Calu3 (cell line): ENCODE results near the gene IER5. TPM values are rescaled to one million over a fixed set of nuclear protein-coding genes. Genes with fewer than 3 reads are reported as not detected.
A peak's percentile ranks its signal among the peaks of the same experiment; 100 is the strongest.

Experiments
- BruUV-seq: library from RNA; stranded (reverse); fragments of 400-500 nt; replicated peaks from 2 replicates; lab custom pipeline; 2021; lab: Mats Ljungman, UMichigan
- CTCF ChIA-PET: fragments of 300-600 bp; sonication (Branson Sonifier 250); formaldehyde crosslinking; loops from one replicate; lab custom pipeline; 2022; ENCODE audit warnings: antibody characterized with exemption; lab: Charles Lee
- DNase-seq: peaks from one replicate; pipeline ENCODE4 v3.0.0; 2022
- H3K27ac Mint-ChIP-seq: one replicate; pipeline ENCODE4 v1.8.0; 2022; ENCODE audit warnings: mixed read lengths; ENCODE audit not compliant: unreplicated experiment
- H3K27me3 Mint-ChIP-seq: one replicate; pipeline ENCODE4 v1.8.0; 2022; ENCODE audit warnings: mixed read lengths; ENCODE audit not compliant: unreplicated experiment
- H3K36me3 Mint-ChIP-seq: one replicate; pipeline ENCODE4 v1.8.0; 2022; ENCODE audit warnings: mild to moderate bottlenecking, moderate library complexity, mixed read lengths; ENCODE audit not compliant: insufficient read depth, unreplicated experiment
- H3K4me1 Mint-ChIP-seq: one replicate; pipeline ENCODE4 v1.8.0; 2022; ENCODE audit warnings: mild to moderate bottlenecking, low read depth, mixed read lengths; ENCODE audit not compliant: unreplicated experiment
- H3K4me3 Mint-ChIP-seq: one replicate; pipeline ENCODE4 v1.8.0; 2022; ENCODE audit warnings: mild to moderate bottlenecking, low read depth, moderate library complexity, mixed read lengths; ENCODE audit not compliant: unreplicated experiment
- H3K9me3 Mint-ChIP-seq: one replicate; pipeline ENCODE4 v1.8.0; 2022; ENCODE audit warnings: low read depth, mixed read lengths; ENCODE audit not compliant: unreplicated experiment
- intact Hi-C: fragments of 100-400 bp; cut with micrococcal nuclease; formaldehyde crosslinking; loops from one replicate; pipeline ENCODE4 v1.10.0; 2022; ENCODE audit not compliant: unreplicated experiment
- total RNA-seq: library from RNA; stranded (reverse); gene quantifications from 2 replicates; pipeline ENCODE4 v1.2.3, GENCODE V29; 2022
- TF ChIP-seq, protein P1 (sequence below): fragments of 200-600 bp; IDR thresholded peaks from one replicate; pipeline ENCODE4 v1.8.0; 2022; ENCODE audit warnings: antibody characterized with exemption; ENCODE audit not compliant: unreplicated experiment

Gene IER5
- total RNA-seq, 1 experiment from 2014 or later = 11.4 TPM

DNA sequence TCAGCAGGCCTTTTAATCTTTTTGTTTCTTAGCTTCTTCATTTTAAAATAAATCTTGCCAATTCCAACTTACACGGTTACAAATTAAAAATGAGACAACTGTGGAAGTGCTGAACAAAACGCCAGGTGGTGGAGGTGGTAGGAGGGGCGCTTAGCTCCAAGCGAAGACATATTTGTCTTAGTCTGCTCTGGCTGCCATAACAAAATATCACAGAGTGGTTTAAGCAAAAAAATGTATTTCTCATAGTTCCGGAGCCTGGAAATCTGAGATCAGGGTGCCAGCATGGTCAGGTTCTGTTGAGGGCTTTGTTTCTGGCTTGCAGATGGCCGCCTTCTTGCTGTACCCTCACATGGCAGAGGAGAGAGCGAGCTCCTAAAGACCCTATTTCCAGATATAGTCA, 14.9 kb downstream of the IER5 start:
- Mint-ChIP-seq H3K27me3 (peaks cover 39% of the 10 kb centered on the region), H3K27ac (no peak overlapping the region), H3K4me3 (no peak overlapping the region), H3K4me1 (peaks cover 48% of the 10 kb centered on the region), H3K36me3 (peaks cover 21% of the 10 kb centered on the region), H3K9me3 (no peaks in the 10 kb centered on the region)
- CTCF ChIA-PET = interaction anchor here (1.2 kb wide), 1 partner anchor 13 kb away, joined by 4 read pairs; no protein-coding TSS in a partner anchor
- intact Hi-C loops = no loop called here
- TF ChIP-seq, protein P1, sequence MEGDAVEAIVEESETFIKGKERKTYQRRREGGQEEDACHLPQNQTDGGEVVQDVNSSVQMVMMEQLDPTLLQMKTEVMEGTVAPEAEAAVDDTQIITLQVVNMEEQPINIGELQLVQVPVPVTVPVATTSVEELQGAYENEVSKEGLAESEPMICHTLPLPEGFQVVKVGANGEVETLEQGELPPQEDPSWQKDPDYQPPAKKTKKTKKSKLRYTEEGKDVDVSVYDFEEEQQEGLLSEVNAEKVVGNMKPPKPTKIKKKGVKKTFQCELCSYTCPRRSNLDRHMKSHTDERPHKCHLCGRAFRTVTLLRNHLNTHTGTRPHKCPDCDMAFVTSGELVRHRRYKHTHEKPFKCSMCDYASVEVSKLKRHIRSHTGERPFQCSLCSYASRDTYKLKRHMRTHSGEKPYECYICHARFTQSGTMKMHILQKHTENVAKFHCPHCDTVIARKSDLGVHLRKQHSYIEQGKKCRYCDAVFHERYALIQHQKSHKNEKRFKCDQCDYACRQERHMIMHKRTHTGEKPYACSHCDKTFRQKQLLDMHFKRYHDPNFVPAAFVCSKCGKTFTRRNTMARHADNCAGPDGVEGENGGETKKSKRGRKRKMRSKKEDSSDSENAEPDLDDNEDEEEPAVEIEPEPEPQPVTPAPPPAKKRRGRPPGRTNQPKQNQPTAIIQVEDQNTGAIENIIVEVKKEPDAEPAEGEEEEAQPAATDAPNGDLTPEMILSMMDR = no peak
- BruUV-seq = no TSS peak
- DNase-seq = no peak

DNA sequence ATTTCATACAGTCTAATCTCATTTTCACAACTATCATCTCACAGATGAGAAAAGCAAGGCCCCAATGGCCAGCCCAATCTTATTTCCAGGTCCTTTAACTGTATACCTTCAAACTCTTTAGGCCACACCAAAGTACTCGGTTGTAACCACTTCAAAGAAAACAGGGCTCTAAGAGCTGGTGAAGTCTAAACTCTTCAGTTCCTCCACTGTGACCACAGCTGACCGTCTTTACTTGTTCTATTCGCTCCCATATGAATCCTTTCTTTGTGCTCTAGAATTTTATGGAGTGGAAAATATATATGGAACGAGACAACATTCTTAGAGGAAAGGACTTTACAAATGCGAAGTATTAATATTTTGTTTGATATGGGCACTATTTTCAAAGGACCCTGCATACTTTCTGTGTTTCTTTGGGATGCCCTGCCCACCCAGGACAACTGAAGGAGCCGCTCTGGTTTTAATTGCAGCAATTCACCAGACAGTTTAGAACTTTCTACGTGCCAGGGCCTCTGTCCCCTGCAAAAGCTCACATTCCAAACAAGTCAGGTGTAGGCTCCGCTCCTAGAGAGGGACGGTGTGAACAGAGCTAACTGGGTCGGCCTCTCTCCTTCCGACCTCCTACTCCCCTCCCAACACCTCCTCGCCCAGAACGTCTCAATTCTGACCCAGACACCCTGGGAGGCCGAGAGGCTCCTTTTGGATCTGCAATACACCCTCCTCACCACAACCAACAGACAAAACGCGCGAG, 15.7 kb downstream of the IER5 start:
- Mint-ChIP-seq H3K9me3 (no peaks in the 10 kb centered on the region), H3K4me3 (peak overlapping the region; percentile 75), H3K27ac (peak overlapping the region; percentile 40), H3K4me1 (peaks cover 53% of the 10 kb centered on the region), H3K27me3 (peaks cover 36% of the 10 kb centered on the region), H3K36me3 (peaks cover 21% of the 10 kb centered on the region)
- CTCF ChIA-PET = interaction anchor here (1.3 to 2.7 kb wide), 4 partner anchors 9 to 37 kb away, joined by 3 to 13 read pairs (median 8); no protein-coding TSS in a partner anchor
- TF ChIP-seq, protein P1 = no peak
- TSS peak; percentile 53 for BruUV-seq
- intact Hi-C loops = loop anchor here (2.0 kb wide), 1 partner anchor 13 kb away; no protein-coding TSS in a partner anchor
- DNase-seq = no peak

DNA sequence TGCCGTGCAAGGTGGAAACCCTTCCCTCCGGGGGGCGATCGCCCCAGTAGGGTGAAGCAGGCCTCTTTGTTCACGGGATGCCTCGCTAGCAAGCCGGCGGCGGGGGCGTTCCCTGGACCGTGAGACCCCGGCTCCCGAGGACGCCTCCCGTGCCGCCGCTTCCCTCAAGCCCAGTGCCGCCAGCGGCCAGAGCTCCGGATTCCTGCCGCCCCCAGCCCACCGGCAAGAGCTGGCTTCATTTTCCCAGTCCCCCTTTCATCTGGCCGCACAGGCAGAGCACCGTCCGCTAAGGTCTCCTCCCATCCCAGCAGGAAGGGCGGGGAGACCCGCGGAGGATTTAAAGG, 16.3 kb downstream of the IER5 start:
- TF ChIP-seq, protein P1 = no peak
- DNase-seq = peak; percentile 55
- BruUV-seq = no TSS peak
- Mint-ChIP-seq H3K27me3 (peaks cover 30% of the 10 kb centered on the region), H3K4me3 (peak overlapping the region; percentile 75), H3K27ac (peak overlapping the region; percentile 40), H3K9me3 (no peaks in the 10 kb centered on the region), H3K36me3 (peaks cover 21% of the 10 kb centered on the region), H3K4me1 (peaks cover 48% of the 10 kb centered on the region)
- CTCF ChIA-PET = interaction anchor here (0.7 to 2.7 kb wide), 6 partner anchors 9 to 37 kb away, joined by 3 to 13 read pairs (median 7); no protein-coding TSS in a partner anchor
- intact Hi-C loops = loop anchor here (2.0 kb wide), 1 partner anchor 14 kb away; no protein-coding TSS in a partner anchor

DNA sequence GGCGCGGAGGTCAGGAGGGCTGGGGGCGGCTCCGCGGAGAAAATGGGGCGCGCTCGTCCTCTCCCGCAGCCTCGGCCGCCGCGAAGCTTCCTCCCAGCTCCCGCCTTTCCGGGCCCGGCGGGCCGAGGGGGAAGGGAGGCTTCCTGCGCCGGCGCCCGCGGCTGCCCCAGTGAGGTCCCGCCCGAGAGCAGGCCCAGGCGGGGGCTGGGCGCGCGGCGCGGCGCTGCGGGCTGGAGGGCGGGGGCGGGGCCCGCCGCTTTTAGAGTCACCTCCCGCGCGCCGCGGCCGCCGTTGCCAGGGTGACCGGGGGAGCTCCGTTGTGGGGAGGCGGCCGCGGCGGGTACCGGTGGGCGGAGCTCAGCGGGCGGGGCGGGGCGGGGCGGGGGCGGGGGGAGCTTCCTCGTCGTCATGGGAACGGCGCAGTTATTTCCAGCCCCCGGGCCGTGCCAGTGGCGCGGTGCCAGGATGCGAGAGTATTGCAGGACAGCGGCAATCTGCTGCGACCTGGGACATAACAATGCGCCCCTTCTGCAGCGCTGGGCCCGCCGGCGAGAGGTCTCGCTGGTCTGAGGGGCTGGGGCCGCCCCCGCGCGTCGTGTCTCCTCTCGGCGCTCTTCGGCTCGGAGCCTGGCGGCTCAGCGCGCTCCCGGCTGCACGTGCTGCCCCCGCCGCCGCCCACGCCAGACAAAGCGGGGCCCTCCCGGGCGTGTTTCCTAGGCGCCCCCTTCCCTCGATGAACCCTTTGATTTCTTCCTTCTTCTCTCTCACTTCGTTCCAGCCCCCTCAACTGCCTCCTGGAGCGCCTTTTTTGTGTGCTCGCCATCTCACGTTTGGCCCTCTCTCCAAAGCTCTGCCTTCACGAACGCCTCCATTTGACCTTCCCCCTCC, 16.9 kb downstream of the IER5 start:
- Mint-ChIP-seq H3K27ac (peak overlapping the region; percentile 81), H3K4me3 (peak overlapping the region; percentile 75), H3K36me3 (peaks cover 21% of the 10 kb centered on the region), H3K9me3 (no peaks in the 10 kb centered on the region), H3K4me1 (peaks cover 43% of the 10 kb centered on the region), H3K27me3 (peaks cover 24% of the 10 kb centered on the region)
- TF ChIP-seq, protein P1 = no peak
- no TSS peak for BruUV-seq
- DNase-seq = peak; percentile 96
- intact Hi-C loops = loop anchor here (2.0 kb wide), 1 partner anchor 15 kb away; no protein-coding TSS in a partner anchor
- CTCF ChIA-PET = interaction anchor here (0.6 to 2.7 kb wide), 10 partner anchors 8 to 605 kb away, joined by 3 to 13 read pairs (median 6); no protein-coding TSS in a partner anchor
